HG03097 (cell line): ENCODE results near the gene PPP1R13B.
A peak's percentile ranks its signal among the peaks of the same experiment; 100 is the strongest.

Experiments used
- ATAC-seq: cut with Tn5 transposase; IDR thresholded peaks from one replicate; pipeline ENCODE4 v1.9.1; 2021; ENCODE audit not compliant: unreplicated experiment, low FRiP score

Gene PPP1R13B

DNA sequence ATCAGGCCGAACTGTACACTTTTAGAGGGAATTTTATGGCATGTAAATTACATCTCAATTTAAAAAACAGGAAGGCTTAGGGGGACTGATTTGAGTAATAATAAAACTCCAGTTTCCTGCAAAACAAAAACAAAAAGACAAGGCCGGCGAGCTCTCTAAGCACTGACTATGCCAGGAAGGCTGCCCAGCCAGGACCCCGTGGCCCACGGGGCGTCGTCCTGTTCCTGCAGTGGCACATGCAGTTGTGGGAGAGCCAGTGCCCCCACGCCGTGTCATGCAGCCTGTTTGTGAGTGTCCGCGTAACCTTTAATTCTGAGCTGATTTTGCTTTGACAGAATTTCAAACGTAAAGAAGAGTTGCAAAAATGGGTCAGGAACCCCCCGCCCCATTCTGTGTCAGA lies 142.7 kb downstream of the PPP1R13B start:
- ATAC-seq, result no peak

DNA sequence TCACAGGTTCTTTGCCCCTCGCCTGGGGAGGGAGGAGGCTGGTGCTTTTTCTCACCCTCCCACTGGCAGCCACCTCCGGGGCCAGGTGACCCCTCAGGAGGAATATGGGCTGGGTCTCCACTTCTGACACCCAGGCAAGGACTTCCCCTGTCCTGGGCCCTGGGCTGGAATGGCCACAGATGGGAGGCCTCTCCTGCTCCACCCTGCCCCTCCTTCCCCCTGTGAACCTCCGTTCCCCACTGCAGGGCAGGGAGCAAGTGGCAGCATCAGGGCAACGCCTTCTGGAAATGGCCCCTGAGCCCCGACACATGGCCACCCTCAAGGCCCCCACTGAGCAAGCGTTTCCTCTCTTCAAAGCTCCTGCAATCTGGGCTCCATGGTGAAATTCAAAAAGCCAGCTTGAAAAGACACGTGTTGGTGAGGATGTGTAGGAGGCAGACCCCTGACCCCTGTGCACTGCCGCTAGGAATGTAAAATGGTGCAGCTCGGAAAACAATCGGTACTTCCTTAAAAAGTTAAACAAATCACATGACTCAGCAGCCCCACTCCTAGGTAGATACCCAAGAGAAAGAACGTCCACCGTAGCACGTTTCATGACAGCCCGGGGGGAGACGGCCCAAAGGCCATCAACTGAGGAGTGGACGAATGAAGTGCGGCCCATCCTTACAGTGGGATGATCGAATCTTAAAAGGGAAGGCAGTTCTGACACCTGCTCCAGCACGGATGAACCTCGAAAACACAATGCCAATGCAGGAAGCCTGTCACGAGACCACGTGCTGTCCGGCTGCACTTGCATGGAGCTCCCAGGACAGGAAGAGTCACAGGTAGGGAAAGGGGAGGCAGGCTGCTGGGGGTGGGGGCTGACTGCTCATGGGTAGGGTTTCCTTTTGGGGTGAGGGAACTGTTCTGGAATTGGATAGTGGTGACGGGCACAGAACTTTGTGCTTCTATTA lies 143.7 kb downstream of the PPP1R13B start:
- no peak for ATAC-seq

DNA sequence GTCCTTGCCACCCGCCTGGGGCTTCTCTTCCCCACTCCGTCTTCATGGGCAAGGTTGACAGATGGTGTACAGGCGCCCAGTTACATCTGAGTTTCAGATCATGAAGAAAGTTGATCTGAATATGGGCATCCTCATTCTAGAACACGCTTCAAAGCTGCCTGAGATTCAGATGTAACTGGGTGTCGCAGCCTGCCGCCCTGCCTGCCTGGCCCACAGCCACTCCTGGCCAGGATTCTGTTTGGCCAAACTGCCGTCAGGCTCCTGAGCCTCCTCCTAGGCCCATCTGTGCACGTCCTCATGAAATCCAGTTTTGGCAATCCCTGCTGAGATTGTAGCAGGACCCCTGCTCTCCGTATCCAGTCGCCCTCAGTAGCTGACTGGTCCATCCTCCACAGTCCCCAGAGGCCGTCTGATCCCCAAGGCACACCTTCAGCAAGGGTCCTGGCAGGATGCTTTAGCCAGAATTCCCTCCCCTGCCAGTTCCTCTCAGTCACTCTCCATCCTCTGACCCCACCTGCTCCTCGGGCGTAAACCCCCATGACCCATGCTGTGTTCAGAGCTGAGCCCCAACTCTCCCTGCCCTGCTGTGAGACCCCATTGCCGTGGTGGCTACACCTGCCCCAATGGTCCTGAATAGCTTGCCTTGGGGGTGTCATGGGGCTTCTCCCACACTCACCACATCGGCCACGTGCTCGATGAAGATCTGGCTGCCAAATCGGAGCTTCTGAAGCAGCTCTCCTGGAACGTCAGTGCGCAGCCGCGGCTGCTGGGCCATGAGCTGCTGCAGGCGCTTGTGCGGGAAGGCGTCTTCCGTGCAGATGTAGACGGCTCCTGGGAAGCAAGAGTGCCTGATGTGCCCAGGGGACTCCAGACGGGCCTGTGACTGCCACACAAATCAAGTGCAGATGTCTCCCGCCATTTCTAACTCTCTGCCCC lies 144.6 kb downstream of the PPP1R13B start:
- ATAC-seq, result no peak

DNA sequence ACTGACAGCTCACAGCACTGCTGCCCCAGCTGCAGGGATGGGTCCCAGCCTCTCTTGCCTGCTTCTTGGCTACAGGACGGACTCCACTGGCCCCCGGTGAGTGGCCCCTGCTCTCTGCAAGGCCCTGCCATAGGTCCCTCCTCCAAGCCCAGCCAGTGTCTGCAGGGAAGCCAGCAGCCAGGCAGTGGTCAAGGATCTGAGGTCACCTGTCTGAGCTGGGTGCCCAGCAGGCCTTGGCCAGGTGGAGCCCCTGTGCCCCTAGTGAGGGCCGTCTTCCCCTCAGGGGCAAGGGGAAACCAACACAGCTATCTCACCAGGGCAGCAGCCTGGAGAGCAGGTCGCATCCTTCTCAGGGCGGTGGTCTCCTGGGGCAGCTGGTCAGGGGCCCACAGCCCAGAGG lies 145.3 kb downstream of the PPP1R13B start:
- no peak for ATAC-seq

DNA sequence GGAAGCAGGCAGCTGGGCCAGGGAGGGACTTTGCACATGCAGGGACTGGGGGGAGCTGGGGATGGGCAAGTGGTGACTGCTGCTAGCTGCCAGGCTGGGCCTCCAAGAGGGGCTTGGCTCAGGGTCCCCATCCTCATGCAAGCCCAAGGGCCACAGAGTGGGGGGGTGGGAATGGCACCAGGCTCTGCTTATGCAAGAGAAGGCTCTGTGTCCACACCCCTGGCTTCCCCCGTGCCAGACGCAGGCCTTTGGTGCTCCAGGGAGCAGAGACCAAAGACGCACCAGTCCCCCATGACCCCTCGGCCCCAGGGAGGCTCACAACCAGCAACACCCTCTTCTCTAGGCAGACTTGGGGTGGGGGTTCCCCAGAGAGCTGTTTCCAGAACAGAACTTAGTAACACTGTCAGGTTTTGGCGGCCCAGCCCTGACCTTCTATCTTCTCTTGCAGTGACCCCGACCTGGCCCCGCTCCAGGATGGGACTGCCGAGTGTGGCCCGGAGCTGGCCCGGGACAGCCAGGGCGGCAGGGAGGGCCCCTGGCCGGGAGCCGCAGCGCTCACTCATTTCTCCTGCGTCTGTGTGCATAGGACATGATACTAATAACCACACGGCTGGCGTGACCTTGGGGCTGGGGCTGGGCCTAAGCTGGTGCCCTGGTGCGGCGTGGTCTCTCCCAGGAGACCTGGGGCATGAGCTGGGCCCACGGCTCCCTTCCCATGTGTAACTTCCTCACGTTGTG lies 146.5 kb downstream of the PPP1R13B start:
- no peak for ATAC-seq

DNA sequence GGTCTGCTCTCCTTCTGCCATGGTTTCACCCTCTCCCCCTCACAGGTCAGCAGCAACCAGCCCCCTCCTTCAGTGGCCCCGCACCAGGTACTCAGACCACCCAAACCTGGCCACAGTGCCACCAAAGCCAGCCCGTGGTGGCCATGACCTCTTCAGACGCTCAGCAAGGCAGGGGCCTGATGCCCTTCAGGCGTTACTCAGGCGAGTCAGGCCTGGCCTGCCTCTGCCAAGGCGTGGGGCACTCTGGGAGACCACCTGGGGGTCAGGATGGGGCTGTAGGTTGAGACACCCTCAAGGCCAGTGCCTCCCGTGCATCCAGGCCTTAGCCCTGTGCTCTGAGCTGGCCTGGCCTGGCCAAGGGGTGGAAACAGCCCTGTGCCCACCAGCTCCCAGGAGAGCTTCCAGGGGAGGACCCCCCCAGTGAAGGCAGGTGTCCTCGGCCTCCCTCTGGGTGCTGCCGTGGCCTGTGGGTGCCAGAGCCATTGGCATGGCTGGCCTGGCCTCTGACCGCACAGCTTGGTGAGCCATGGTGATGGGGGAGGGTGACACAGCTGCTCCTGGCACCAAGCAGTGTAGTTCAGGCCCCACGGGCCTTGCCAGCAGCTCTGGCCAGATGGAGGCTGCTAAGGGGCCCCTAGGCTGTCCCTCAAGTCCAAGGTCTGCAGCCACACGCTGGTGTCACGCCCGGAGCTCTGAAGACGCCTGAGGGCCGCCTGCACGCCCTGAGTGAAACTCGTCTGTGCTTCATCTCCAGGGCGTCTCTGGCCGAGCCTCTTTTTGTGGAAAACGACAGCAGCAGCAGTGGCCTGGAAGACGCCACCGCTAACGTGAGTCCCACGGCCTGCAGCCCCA lies 147.2 kb downstream of the PPP1R13B start:
- ATAC-seq, result no peak

DNA sequence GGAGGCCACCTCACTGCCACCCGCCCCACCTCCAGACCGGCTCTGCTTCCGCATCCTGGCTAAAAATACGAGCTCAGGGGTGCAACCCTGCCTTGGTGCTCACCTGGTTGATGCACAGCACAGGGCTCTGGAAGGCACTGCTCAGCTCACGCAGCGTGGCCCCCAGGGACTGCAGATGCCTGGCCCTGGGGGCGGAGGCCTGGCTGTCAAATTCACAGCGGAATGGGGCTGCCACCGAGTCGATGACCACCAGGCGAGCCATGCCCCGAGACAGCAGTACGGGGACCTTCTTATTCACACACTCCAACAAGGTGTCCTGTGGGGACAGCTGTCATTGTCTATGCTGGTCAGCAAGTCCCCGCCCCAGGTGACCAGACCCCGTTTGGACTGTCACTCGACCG lies 148.1 kb downstream of the PPP1R13B start:
- no peak for ATAC-seq

DNA sequence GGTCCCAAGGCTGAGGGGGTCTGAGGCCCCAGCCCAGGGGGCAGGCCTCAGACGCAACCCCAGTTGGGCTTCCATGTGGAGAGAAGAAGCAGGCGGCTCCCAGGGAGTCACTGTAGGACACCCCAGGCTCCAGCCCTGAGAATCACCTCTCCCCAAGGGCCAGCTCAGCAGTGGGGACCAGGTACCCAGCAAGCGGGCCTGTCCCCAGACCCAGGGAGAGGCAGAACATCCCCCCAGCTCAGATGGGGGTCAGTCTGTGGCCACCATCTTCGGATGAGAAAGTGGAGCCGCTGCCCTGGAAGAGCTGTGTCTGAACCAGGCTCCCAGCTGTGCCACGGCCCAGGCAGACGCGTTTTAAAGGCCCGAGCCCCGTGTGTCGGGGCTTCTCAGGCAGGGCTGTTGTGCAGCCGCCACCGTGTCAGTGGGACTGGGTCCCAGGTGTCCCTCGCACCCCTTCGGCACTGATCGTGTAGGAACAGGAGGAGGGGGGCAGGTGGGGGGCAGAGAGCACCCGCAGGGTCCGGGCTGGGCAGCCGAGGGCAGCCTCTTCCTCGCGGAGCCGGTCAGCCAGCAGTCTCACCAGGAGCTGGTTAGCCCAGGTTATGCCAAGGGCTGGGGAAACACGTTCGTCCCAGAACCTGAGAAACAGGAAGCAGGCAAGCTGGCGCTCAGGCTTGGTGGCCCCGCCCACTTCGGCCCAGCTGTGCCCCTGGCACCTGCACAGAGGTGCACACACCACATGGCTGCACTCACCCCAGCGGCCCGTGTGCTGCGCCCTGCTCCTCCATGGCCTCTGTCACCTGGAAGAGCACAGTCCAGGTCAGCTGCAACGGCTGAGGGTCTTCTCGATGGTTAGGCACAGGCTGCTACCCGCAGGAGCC lies 148.8 kb downstream of the PPP1R13B start:
- ATAC-seq, result no peak

DNA sequence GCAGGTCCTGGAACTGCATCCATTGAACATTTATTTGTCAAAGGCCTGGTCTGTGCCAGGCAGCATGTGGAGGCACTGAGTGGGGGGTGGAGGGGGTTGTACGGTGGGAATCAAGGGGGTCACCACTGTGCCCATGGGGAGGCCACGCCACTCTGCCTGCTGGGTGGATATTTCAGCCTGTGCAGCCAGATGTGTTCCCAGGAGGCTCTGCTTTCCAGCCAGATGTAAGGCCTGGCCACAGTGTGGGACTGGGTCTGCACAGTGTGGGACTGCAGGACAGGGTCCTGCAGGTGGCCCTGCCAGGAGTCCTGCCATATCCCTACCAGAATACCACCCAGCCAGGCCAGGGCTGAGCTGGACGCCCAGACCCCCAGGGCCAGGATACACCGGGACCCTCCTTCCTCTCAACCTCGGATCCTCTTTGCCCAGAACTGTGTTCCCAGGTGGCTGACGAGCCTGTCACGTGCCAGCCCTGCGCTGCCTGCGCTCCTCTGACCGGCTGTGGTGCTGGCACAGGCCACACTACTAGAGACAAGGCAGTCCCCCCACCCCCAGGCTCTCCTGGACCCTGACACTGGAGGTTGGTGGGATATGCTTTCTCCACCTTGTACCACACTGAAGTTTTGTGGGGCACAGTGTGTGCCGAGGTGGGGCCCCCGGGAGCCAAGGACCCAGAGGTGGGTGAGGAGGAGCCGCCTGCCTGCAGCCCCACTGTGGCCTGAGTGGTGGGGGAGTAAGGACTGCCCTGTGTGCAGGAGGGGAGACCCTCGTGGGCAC lies 149.6 kb downstream of the PPP1R13B start:
- no peak for ATAC-seq

DNA sequence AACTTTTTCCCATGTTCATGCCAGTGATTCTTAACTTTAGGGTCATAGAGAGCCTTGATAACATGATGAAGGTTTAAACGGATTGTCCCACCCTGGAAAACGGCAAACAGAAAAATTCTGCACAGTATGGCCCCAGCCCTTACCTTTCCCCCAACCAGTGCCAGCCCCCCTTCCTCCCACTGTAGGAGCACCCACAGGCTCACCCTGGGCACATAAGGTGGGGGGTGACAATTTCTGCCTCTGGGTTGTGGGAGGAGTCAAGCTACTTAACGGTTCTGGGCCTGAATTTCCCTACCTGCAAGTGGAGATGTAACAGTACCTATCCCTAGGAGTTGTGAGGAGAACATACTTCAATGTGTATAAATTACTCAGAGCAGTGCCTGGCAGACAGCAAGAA lies 150.2 kb downstream of the PPP1R13B start:
- no peak for ATAC-seq

DNA sequence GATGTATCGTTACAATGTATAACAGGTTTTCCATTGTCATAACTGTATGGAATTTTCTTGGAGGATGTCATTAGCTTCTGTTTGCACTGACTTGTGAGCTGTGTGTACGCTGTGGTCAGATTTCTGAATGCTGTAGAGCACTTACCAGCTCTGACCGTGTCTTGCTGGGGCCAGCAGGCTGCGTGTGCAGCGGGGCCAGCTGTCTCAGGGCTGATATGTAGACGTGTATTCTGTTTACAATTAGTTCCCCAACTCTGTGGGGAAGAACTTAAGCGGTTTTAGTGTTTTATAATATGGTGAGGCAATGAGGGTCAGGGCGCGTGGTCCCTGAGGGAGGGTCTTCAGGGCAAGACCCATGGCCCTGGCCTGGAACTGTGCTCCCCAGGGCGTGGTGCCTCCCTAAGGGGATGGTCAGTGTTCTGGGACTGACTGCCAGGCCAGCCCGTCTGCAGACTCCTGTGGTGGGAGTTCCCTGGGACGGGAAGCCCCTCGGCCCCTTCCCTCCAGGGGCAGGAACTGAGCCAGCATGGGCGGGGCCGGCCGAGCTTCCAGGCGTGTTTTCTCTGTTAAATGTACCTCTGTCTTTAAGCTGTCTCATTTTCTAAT lies 150.8 kb downstream of the PPP1R13B start:
- ATAC-seq, result no peak

DNA sequence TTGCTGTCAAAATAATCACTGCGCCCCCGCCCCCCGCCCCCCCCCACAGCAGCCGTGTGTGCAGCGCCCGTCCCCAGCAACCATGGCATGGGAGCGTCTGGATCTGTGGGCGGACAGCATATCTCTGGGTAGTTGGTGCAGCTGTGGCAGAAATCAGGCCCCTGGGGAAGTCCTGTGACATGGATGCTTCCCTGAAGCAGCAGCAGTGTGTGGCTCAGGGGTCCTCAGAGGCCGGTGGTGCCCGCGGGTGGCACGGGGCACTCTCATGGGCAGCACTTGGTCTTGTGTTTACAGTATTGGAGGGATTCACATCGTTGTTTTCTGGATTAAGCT lies 151.3 kb downstream of the PPP1R13B start:
- ATAC-seq, result no peak

DNA sequence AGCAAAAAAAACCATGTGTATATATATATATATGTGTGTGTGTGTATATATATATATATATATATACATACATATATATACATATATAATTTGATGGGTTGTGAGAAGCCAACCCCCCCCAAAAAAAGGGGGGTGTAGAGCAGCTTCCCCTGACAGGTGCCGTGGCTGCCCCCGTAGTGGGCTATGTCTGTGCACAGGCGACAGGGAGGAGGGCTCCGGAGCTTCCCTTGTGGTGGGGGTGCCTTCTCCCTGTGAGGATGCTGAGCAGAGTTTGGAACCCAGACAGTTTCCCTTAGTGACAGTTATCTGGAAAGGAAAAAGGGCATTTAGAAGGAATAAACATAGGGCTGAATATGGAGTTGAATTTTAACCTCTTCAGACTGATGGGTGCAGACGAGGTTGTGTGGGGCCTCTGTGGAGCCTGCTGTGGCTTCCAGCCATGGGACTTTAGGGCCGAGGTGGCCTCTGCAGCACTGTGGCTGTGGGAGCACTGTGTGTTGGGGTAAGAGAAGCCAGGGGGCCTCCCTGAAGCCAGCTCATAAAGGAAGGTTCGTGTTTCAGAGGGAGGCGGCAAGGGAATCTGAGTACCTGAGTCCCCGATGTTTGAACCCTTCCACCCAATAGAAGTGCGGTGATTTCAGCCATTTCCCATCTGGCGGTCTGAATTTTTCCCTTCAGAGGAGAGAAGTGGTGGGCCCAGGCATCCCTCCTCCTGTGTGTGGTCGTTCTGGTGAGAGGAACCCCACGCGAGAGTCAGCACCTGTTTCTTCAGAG lies 151.9 kb downstream of the PPP1R13B start:
- ATAC-seq, result no peak

DNA sequence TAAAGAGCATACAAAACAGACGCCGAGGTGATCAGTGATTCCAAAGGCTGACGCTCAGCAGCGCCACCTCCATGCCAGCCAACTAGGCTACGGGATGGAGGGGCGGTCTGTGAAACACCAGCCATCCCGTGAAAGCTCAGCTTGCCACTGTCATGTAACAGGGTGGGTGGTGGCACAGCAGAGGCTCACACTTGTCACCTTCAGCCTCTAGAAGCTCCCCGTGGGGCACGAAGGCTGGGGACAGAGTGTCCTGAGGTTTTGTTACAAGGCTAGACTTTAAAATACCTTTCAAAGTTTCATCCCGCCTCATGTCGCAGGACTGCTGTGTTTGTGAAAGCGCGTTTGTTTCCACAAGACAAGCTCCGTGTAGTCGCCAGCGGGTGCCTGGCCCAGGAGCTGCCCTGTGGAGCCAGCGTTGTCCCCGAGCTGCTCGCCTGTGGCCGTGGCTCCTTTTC lies 152.8 kb downstream of the PPP1R13B start:
- ATAC-seq, result no peak

DNA sequence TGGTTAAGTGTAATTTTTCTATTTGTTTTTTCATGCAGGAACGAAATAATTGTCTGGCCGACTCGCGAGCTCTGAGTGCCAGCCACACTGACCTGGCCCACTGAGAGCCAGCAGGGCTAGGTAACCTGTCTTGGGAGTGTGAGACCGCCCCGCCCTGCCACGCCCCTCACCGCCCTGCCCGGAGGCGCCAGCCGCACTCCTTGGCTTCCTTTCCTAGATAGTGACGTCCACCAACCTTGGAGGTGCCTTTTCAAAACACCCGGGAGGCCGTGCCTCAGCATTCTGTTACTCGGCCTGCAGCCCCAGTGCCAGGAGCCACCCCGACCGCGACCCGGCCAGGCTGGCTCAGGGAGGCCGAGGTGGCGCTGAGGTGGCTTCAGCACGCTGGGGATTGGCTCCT lies 153.9 kb downstream of the PPP1R13B start:
- ATAC-seq, result no peak

DNA sequence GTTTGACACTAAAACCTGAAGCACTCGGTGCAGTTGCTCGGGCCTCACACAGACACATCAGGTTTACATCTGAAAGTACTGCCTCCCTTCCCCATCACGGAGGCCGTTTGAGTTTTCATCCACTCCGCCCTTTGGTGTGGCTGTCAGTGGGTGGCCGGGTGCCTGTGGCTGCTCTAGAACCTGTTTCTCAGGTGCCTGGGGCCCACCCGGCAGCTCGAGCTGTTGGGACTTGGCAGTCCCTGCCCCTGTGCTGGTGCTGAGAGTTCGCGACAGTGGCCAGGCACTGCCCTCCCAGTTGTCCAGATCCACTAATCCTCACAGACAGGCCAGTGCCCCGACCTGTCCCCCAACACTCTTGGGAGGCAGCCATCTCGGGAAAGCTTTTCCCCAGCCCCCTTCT lies 154.5 kb downstream of the PPP1R13B start:
- ATAC-seq, result no peak

DNA sequence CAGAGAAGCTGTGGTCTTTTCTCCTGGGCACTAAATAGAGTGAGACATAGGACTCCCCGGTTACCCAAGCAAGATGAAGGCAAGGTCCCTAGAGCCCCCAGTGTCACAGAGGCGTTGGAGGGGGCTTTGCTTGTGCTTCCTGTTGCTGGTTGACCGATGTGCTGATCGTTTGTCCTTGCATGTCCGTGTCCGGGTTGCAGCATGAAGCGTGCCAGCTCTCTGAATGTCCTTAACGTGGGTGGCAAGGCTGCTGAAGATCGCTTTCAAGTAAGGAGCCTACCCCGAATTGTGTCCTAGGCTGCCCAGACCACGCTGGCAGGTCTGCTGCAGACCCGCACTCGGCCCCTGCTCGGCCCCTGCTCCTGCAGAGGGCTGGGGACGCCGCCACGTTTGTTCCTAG lies 155.2 kb downstream of the PPP1R13B start:
- peak; percentile 22 for ATAC-seq
